HG02763 (cell line): ENCODE data around the gene CLEC16A.

Experiments used
- ATAC-seq: cut with Tn5 transposase; IDR thresholded peaks from one replicate; pipeline ENCODE4 v1.9.1; 2021; ENCODE audit warnings: mild to moderate bottlenecking, moderate library complexity; ENCODE audit not compliant: unreplicated experiment

CLEC16A gene

DNA sequence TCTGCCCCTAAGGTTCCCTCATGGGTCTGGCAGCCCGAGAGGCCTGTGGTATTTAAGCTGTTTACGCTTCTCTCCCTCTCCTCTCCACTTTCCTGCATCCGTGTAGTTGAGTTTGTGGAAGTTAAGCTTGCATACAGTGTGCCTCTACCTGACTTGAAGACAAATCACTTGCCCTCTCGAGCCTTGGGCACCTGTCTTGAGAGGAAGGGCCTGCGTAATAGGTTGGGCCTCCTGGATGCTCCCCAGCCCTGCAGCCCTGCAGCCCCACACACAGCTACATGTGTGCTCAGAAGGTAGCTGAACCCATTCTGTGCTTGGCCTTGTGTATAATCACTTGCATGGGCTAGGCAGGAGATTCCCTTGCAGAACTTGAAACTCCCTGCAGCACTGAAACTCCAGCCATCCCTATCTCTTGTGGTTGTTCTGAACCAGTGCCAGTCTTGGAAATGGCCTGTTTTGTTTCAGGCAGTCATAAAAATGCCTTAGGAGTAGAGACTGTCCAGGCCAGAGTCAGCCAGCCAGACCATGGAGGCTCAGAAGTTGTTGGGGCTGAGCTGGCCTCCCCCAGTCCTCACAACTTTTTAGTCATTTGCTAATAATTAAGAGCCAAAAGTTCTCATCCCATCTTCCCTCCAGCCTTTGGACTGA, 134.6 kb downstream of the CLEC16A start:
- ATAC-seq = no peak

DNA sequence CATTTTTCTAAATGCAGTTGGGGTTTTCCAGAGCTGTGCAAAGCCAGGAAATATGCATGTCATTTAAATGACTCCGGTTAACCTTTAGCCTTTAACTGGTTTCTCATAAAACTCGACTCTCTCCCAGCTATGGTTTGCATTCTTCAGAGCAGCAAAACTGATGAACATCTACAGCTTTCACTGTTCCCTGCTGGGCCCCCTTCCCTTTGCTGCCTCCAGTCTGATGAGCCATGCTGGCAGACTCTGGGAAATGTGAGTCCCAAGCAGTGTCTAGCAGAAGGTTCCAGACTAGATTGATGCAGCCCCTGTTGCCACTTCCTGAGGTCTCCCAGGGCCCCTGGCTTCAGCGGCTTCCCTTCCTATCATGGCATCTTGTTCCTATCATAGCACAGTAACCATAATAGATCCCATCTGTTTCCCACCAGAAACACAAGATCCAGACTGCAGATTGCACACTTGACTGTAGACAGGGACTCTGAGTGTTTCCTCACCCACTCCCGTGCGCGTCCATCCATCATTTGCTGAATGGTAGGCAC, 135.4 kb downstream of the CLEC16A start:
- ATAC-seq = no peak

DNA sequence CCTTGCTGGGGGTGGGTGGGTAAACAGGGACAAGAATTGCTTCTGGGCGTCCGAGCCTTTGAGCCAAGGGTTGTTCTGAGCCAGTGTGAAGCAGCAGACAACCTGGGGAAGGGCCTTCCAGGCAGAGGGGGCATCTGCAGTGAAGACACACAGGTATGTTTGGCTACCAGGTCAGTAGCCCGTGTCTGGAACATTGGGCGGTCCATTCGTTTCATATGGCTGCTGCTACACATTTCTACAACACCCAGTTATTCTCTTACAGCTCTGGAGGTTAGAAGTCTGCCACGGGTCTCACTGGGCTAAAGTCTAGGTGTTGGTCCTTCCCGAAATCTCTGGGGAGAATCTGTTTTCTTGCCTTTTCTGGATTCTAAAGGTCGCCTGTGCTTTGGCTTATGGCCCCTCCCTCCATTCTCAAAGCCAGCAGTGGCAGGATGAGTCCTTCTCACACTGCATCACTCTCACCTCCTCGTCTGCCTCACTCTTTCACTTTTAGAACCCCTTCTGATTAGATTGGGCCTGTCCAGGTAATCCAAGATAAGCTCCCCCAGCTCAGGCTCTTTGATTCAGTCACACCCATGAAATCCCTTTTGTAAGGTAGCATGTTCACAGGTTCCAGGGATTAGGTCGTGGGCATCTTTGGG, 136.1 kb downstream of the CLEC16A start:
- ATAC-seq = no peak

DNA sequence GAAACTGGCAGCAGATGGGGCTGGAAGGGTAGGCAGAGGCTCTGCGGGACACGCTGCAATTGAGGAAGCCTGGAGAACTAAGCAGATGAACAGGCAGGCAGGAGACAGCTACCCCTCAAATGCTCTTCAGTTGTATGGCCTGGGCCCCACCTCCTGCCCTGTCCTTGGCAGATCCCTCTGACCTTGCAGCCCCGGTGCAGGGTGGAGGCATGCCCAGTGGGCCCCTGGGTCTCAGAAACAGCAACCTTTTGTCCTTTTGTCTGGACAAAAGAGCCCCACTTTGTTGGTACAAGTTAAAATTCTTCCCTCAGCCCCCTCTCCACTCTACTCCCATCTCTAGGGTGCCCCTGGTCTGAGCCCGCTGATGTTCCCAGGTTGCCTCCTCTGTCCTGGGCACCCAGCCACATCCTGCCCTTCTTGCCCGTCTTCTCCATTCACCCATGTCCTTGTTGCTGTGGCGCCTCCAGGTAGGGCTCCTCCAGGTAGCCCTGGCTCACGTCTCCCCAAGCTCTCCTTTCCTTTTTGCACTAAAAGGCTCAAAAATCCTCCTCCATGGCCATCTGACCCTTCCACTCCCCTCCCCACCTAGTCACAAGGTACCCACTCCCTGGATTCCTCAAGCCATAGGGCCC, 136.8 kb downstream of the CLEC16A start:
- no peak for ATAC-seq

GRCh38 chr16:11082108-11082859, 137.9 kb downstream of the CLEC16A start:
- ATAC-seq = no peak

DNA sequence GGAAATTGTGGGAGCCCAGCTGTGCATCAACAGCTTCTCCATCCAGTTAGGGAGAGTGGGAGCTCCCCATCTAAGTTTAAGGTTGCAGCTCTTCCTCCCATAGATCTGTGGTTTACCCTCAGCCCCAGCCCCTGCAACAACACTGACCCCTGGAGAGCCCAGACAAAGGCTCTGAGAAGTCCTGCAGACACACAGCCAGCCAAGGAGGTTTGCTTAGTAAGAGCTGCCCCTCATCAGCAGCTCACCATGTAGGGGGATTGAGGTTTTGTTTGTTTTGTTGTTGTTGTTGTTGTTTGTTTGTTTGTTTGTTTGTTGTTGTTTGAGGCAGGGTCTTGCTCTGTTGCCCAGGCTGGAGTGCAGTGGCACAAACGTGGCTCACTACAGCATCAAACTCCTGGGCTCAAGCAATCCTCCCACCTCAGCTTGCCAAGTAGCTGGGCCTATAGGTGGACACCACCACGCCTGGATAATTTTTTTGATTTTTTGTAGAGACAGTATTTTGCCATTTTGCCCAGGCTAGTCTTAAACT, 138.6 kb downstream of the CLEC16A start:
- ATAC-seq = no peak

- no peak for ATAC-seq
Measured at GRCh38 chr16:11084484-11084875, 140.1 kb downstream of the CLEC16A start.

DNA sequence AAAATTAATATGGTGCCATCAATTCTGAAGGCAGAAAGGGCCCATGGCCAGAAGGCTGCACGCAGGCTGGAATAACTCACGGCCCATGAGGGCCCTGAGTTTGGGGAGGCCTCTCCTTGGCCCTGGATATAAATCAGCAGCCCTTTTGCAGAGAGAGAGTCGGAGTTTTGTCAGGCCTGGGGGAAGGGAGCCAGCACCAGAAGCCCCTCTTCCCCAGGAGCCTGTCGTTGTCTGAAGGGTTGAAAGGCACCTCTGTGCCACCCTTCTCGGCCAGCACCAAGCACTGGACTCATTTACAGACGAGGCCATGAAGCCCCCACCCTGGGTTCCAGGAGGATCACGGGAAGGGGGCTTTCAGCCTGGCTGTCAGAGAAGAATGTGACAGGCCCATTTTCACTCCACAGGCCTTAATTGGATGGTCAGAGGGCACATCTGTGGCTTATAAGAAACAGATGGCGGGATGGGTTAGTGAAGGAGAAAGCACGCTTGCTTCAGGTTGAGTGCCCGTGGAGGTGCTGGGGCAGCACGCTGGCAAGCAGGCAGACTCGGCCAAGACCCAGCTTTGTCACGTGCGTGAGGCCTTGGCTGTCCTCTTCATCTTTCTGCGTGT, 140.6 kb downstream of the CLEC16A start:
- no peak for ATAC-seq

DNA sequence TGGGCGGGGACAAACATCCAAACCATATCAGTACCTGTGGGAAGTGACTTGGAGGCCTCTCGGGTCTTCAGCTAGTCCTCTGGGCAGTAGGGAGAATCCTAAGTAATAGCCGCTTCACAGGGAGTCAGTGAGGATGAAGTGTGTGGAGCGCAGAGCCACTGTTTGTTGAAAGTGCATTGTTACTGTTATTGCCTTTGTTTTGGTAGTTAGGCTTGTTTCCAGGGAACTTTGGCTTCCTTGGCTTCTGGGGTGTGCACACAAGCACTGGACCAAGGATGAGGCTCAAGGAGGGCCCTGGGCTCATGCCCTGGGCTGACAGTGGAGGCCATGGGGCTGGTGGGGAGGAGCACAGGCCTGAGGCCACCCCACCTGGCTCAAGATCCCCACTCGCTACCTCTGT, 141.6 kb downstream of the CLEC16A start:
- ATAC-seq = no peak

- no peak for ATAC-seq
Measured at GRCh38 chr16:11087691-11088073, 143.3 kb downstream of the CLEC16A start.

- no peak for ATAC-seq
Measured at GRCh38 chr16:11088074-11088730, 143.8 kb downstream of the CLEC16A start.

GRCh38 chr16:11088831-11089230, 144.5 kb downstream of the CLEC16A start:
- ATAC-seq = no peak

DNA sequence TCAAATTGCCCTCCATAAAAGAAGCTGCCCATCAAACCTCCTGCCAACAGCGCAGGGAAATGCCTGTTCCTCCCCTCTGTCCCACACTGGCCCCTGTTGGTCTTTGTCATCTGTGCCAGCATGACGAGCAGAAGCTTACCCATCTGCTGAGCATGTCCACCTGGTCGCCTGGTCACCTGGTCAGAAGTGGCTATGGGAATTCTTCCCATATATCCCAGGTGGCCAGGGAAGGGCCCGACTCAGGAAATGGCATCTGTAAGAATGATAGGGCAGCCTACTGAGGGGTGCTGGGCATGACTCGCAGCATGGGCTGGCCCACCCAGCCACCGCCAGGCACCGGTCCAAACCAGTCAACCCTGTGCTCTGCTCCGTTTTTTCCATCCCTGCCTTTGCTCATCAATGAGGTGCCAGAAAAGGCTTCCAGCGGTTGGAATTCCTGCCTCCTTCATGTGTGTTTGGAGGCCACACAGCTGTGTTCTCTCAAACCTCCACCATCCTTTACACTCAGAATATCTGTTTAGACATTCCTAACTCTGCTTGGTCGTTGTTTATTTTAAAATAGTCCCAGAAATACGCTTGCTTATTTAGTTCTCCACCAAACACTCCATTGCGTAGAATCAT, 145.2 kb downstream of the CLEC16A start:
- no peak for ATAC-seq

GRCh38 chr16:11090232-11090631, 145.9 kb downstream of the CLEC16A start:
- no peak for ATAC-seq

GRCh38 chr16:11091021-11091785, 146.8 kb downstream of the CLEC16A start:
- no peak for ATAC-seq

- no peak for ATAC-seq
Measured at GRCh38 chr16:11092788-11093571, 148.6 kb downstream of the CLEC16A start.

DNA sequence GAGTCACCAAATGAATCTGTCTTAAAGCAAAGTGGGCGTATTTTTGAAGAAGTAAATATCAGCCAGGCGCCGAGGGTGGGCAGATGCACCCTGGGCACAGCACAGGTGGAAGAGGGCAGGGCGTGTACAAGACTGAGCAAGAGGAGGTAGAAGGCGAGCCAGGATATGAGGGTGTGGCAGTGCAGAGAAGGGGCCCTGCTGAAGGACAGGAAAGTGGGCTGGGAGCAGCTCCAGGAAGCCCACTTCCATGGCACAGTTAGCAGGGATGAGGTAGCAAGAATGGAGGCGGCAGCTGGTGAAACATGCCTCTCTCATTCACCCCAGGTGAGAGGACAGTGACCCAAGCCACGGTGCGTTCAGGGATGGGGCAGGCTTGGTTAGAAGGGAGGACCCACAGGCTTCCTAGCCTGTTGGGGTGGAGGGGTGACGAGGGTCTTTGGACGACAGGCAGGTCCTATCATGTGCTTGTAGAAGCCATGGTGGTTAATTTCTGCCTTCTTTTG, 149.3 kb downstream of the CLEC16A start:
- no peak for ATAC-seq
